Activated CD4-positive, alpha-beta T cell treated with anti-CD3 and anti-CD28 coated beads, Interleukin-2, amount 10 ng/mL, durations not matched to agents 7 days and 5 days (primary cell): ENCODE data around the gene DPP9. TPM values are rescaled to one million over a fixed set of nuclear protein-coding genes. Genes with fewer than 3 reads are reported as not detected.

Source experiments
- CTCF ChIA-PET: fragments of 350-600 bp; sonication (Branson Sonifier 250); formaldehyde crosslinking; loops from one replicate; lab custom pipeline; 2021; ENCODE audit warnings: antibody characterized with exemption; lab: Charles Lee
- POLR2A ChIA-PET: fragments of 350-600 bp; sonication (Branson Sonifier 250); formaldehyde crosslinking; loops from one replicate; lab custom pipeline; 2021; ENCODE audit warnings: antibody characterized with exemption; lab: Charles Lee
- DNase-seq: peaks from one replicate; pipeline ENCODE4 v3.0.0-alpha.2; 2020
- H3K27ac Mint-ChIP-seq: one replicate; pipeline ENCODE4 v1.8.0; 2021; ENCODE audit warnings: mild to moderate bottlenecking, moderate library complexity, mixed read lengths
- H3K27me3 Mint-ChIP-seq: one replicate; pipeline ENCODE4 v1.8.0; 2021; ENCODE audit warnings: mixed read lengths
- H3K36me3 Mint-ChIP-seq: one replicate; pipeline ENCODE4 v1.8.0; 2021; ENCODE audit warnings: low read depth, mixed read lengths
- H3K4me1 Mint-ChIP-seq: one replicate; pipeline ENCODE4 v1.8.0; 2021; ENCODE audit warnings: mixed read lengths
- H3K4me3 Mint-ChIP-seq: one replicate; pipeline ENCODE4 v1.8.0; 2021; ENCODE audit warnings: mild to moderate bottlenecking, moderate library complexity, mixed read lengths
- H3K9me3 Mint-ChIP-seq: one replicate; pipeline ENCODE4 v1.8.0; 2021; ENCODE audit warnings: mixed read lengths
- total RNA-seq, 2 experiments: library from RNA; stranded (reverse); gene quantifications; one replicate each; pipeline ENCODE4 v1.2.3, GENCODE V29; 2021

DPP9 gene
- total RNA-seq, 2 experiments from 2014 or later: 70.5 to 79.3 TPM

DNA sequence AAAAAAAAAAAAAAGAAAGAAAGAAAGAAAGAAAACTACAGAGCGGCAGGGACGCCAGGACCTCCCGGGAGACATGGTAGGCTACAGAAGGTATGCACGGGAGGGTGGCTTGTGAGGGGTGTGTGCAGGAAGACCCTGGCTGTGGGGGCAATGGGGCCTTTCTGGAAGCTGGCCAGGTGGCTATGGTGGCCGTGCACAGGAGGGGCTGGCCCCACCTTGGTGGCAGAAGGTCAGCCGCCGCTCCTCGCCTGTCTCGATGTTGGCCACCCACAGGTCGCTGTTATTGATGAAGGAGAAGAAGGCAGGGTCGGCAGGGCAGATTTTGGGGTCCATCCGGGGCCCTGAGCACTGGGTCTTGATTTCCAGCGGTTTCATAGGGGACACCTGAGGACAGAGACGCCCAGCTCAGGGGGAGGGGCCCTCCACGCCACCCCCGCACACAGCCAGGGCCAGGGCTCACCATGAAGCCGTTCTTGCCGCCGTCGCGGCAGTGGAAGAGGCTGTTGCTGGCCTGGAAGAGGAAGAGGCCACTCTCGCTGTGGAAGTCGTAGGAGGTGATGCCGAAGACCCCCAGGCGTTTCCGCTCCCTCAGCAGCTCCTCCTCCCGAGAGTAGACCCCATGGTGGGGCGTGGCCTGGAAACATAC lies 19.8 kb downstream of the DPP9 start:
- H3K4me3 Mint-ChIP-seq: no peak overlapping the region
- peaks cover 27% of the 10 kb centered on the region for H3K36me3 Mint-ChIP-seq
- ChIA-PET POLR2A (interaction anchor here (0.6 kb wide), 1 partner anchor 1855 kb away, joined by 3 read pairs; no protein-coding TSS in a partner anchor), CTCF (interaction anchor here (0.6 kb wide), 1 partner anchor 105 kb away, joined by 3 read pairs; no protein-coding TSS in a partner anchor)
- no peaks in the 10 kb centered on the region for H3K9me3 Mint-ChIP-seq
- no peak for DNase-seq
- no peak overlapping the region for H3K27ac Mint-ChIP-seq
- H3K4me1 Mint-ChIP-seq: peaks cover 2% of the 10 kb centered on the region
- no peaks in the 10 kb centered on the region for H3K27me3 Mint-ChIP-seq

- Mint-ChIP-seq H3K4me1 (no peaks in the 10 kb centered on the region), H3K27me3 (no peaks in the 10 kb centered on the region), H3K36me3 (peaks cover 27% of the 10 kb centered on the region), H3K9me3 (no peaks in the 10 kb centered on the region), H3K27ac (no peak overlapping the region), H3K4me3 (no peak overlapping the region)
- no peak for DNase-seq
- CTCF ChIA-PET: no interaction called here
- POLR2A ChIA-PET: no interaction called here
Observed at GRCh38 chr19:4702764-4703163, 20.9 kb downstream of the DPP9 start.

- no peak for DNase-seq
- H3K27ac Mint-ChIP-seq: no peak overlapping the region
- no peaks in the 10 kb centered on the region for H3K4me1 Mint-ChIP-seq
- POLR2A ChIA-PET: no interaction called here
- no peaks in the 10 kb centered on the region for H3K9me3 Mint-ChIP-seq
- H3K4me3 Mint-ChIP-seq: no peak overlapping the region
- H3K27me3 Mint-ChIP-seq: no peaks in the 10 kb centered on the region
- CTCF ChIA-PET: no interaction called here
- peaks cover 30% of the 10 kb centered on the region for H3K36me3 Mint-ChIP-seq
Observed at GRCh38 chr19:4701557-4701956, 22.1 kb downstream of the DPP9 start.

GRCh38 chr19:4700693-4700970 lies 23.0 kb downstream of the DPP9 start:
- Mint-ChIP-seq H3K9me3 (no peaks in the 10 kb centered on the region), H3K4me3 (no peak overlapping the region), H3K36me3 (peaks cover 32% of the 10 kb centered on the region), H3K4me1 (no peaks in the 10 kb centered on the region), H3K27ac (no peak overlapping the region), H3K27me3 (no peaks in the 10 kb centered on the region)
- ChIA-PET CTCF (no interaction called here), POLR2A (no interaction called here)
- DNase-seq: no peak

DNA sequence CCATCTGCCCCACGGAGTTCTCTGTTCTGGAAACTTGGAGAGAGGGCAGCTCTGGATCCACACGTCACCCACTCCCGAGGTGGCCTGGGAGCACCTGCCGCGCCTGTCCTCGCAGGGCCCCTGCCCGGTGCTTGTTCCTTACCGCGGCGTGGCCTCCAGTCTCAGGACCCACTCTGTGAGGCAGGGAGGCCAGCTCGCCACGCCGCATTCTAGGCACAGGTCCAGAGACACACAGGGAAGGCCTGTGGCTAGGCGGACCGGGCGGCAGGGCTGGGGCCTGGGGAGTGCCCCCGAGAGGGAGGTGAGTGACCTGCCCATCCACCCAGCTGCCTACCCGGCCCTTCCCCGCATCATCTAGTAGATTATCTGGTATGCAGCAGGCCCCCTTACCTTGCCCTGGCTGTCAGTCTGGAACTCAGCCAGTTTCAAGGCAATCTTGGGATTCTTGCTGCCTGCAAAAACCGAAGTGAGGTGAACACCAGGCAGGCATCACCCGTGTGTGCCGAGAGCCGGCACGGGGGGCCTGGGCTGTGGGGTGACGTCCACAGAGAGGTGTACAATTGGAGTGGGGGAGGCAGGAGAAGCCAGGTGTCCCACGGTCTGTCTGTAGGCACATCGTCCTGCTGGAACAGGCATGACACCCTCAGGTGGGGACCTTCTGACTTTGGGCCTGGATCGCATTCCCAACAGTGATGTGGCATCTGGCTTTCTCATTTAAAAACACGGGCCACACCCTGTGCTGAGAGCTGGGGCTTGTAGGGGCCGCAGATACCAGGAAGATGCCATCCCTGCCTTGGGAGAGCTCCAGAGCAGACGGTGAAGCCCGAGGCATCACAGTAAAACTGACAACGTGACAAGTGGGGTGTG lies 23.6 kb downstream of the DPP9 start:
- ChIA-PET POLR2A (no interaction called here), CTCF (no interaction called here)
- Mint-ChIP-seq H3K9me3 (no peaks in the 10 kb centered on the region), H3K36me3 (peaks cover 32% of the 10 kb centered on the region), H3K27me3 (no peaks in the 10 kb centered on the region), H3K27ac (no peak overlapping the region), H3K4me3 (no peak overlapping the region), H3K4me1 (no peaks in the 10 kb centered on the region)
- DNase-seq: no peak

DNA sequence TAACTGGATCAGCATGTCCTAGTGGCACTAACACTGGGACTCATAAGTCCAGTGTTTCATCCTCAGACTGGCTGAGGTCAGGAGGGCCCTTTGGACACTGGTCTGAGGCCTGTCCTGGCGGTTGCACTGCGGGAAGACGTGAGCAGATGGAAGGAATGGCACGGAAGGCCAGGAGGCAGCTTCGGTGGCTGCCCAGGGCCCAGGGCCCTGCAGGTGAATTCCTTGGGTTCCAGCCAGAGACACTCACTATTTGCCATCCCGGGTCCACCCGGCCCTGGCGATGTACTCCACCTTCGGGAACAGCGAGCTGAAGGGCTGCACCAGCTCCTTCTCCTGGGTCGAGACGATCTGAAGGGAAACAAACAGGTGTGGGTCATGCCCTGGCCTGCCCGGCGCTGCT lies 26.3 kb downstream of the DPP9 start:
- H3K4me3 Mint-ChIP-seq: no peak overlapping the region
- H3K27me3 Mint-ChIP-seq: no peaks in the 10 kb centered on the region
- H3K36me3 Mint-ChIP-seq: peaks cover 42% of the 10 kb centered on the region
- ChIA-PET POLR2A (no interaction called here), CTCF (no interaction called here)
- no peak for DNase-seq
- no peaks in the 10 kb centered on the region for H3K9me3 Mint-ChIP-seq
- peaks cover 3% of the 10 kb centered on the region for H3K4me1 Mint-ChIP-seq
- H3K27ac Mint-ChIP-seq: no peak overlapping the region

DNA sequence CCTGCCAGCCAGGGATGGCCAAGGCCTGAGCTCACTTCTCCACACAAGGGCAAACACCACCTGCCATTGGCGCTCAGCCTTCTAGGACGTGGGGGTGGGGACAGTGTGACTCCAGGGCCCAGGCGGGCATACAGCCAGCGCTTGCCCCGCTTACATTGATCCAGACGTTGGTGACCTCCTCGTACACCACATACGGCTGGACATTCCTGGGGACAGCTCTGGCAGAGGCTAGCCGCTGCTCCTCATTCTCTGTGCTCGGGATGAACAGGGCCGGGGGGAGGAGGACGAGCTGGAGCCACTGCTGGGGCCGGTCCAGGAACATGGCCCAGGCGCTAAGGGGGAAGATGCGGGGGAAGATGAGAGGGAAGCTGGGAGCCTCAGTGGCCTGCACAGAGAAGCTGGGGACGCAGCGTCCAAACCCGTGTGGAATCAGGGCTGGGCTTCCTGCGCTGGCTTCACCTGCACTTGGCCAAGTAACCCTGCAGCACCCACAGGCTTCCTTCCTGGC lies 28.4 kb downstream of the DPP9 start:
- Mint-ChIP-seq H3K9me3 (no peaks in the 10 kb centered on the region), H3K4me3 (no peak overlapping the region), H3K36me3 (peaks cover 35% of the 10 kb centered on the region), H3K4me1 (peaks cover 3% of the 10 kb centered on the region), H3K27me3 (no peaks in the 10 kb centered on the region), H3K27ac (no peak overlapping the region)
- CTCF ChIA-PET: interaction anchor here (0.6 kb wide), 1 partner anchor 41 kb away, joined by 3 read pairs; no protein-coding TSS in a partner anchor
- POLR2A ChIA-PET: no interaction called here
- no peak for DNase-seq

DNA sequence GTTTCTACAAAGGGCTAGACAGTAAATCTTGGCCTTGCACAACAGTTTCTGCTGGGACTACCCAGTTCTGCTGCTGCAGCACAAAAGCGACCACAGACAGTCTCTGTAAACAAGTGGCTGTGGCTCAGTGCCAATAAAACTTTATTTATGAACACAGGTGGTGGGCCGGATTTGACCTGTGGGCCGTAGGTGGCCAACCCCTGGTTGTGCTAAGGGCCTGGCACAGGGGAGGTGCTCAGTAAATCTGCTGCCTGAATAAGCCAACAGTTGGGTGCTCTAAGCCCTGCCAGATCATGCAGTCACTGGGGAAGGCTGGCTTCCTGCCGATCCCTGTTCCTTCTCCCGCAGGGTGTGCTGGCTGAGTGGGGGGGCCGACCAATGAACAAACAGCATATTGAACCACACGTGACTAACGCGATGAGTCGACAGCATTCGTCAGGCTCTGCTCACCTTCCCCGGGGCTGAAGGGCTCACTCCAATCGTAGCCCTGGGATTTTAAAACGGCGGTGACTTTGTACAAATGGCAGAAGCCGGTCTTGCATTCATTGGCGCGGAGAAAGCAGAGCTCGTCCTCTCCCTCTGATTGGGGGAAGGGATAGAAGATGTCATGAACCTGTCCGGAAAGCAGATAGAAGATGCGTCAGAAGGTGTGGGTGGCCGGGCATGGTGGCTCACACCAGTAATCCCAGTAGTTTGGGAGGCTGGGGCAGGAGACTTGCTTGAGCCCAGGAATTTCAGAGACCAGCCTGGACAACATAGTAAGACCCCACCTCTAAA lies 29.2 kb downstream of the DPP9 start:
- CTCF ChIA-PET: no interaction called here
- no peaks in the 10 kb centered on the region for H3K9me3 Mint-ChIP-seq
- POLR2A ChIA-PET: no interaction called here
- H3K4me1 Mint-ChIP-seq: peaks cover 3% of the 10 kb centered on the region
- DNase-seq: no peak
- H3K27ac Mint-ChIP-seq: no peak overlapping the region
- H3K36me3 Mint-ChIP-seq: peaks cover 32% of the 10 kb centered on the region
- no peak overlapping the region for H3K4me3 Mint-ChIP-seq
- no peaks in the 10 kb centered on the region for H3K27me3 Mint-ChIP-seq

- no peaks in the 10 kb centered on the region for H3K27me3 Mint-ChIP-seq
- ChIA-PET POLR2A (no interaction called here), CTCF (no interaction called here)
- peaks cover 32% of the 10 kb centered on the region for H3K36me3 Mint-ChIP-seq
- H3K27ac Mint-ChIP-seq: no peak overlapping the region
- H3K4me1 Mint-ChIP-seq: peaks cover 3% of the 10 kb centered on the region
- no peak overlapping the region for H3K4me3 Mint-ChIP-seq
- no peaks in the 10 kb centered on the region for H3K9me3 Mint-ChIP-seq
- DNase-seq: no peak
Observed at GRCh38 chr19:4693471-4694121, 30.0 kb downstream of the DPP9 start.

DNA sequence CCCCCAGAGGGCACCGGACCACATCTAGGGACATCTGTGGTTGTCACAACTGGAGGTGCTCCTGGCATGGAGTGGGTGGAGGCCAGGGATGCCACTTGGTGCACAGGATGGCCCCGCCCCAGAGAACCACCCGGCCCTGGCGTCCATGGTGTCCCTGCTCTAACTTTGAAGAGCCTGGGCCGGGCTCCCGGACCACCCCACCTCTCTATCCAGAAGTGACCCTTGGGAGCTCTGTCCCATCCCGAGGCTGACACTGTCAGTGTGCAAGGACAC lies 30.6 kb downstream of the DPP9 start:
- no peaks in the 10 kb centered on the region for H3K9me3 Mint-ChIP-seq
- CTCF ChIA-PET: no interaction called here

DNA sequence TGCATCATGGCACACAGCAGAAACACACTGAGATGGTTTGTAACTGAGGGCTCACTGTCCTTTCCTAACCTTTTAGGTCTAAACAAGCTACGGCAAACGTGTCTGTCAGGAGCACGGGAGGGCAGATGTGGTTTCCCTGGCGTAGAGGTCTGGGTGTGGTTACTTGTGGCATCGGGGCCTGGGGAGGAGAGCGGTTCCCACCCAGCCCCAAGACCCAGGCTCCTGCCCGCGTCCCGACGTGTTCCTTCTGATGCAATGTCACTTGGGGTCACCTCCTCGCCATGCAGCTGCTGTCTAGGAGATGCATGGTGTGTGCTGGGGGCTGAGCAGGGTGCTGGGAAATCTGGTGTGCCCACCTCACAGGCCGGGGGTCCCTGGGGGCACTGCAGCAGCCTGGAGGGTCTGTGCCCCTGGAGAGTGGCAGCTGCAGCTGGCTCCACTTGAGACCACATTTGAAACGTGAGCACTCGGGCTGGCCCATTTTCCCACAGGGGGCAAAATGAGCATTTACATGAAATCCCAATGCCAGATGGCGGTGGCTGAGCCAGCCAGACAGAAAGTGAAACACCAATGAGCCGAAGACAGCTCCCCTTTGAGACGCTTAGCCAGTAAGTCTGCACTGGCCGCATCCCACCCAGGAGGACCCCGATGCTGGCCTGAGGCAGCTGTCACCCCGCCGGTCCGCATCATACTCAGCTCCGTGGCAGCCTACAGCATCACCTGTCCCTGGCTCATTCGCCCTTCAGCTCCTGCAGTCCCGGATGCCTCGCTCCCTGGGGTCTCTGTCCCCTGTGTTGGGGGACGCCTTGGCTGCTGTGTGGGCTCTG lies 31.2 kb downstream of the DPP9 start:
- peaks cover 3% of the 10 kb centered on the region for H3K4me1 Mint-ChIP-seq
- H3K4me3 Mint-ChIP-seq: no peak overlapping the region
- H3K27me3 Mint-ChIP-seq: no peaks in the 10 kb centered on the region
- ChIA-PET CTCF (no interaction called here), POLR2A (no interaction called here)
- DNase-seq: no peak
- H3K36me3 Mint-ChIP-seq: peaks cover 31% of the 10 kb centered on the region
- H3K27ac Mint-ChIP-seq: no peak overlapping the region
- H3K9me3 Mint-ChIP-seq: no peaks in the 10 kb centered on the region

More for the DNA sequence above, 30.6 kb downstream of the DPP9 start:
- H3K27me3 Mint-ChIP-seq: no peaks in the 10 kb centered on the region
- H3K36me3 Mint-ChIP-seq: peaks cover 31% of the 10 kb centered on the region
- H3K27ac Mint-ChIP-seq: no peak overlapping the region
- no peak for DNase-seq
- H3K4me3 Mint-ChIP-seq: no peak overlapping the region
- POLR2A ChIA-PET: no interaction called here
- H3K4me1 Mint-ChIP-seq: peaks cover 3% of the 10 kb centered on the region

DNA sequence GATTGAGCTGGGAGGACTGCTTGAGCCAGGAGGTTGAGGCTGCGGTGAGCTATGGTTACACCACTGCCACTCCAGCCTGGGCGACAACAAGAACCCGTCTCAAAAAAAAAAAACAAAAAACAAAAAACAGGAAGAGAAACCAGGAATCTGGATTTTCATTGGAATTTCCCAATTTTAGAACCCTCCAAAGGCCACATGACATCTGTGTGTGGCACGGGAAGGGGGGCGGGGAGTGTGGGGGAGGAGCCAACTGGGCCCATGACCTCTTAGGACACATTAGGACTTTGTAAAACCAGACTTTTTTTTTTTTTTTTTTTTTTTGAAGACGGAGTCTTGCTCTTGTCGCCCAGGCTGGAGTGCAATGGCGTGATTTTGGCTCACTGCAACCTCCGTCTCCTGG lies 32.3 kb downstream of the DPP9 start:
- Mint-ChIP-seq H3K27me3 (no peaks in the 10 kb centered on the region), H3K36me3 (peaks cover 28% of the 10 kb centered on the region), H3K27ac (no peak overlapping the region), H3K4me3 (no peak overlapping the region), H3K9me3 (no peaks in the 10 kb centered on the region), H3K4me1 (peaks cover 3% of the 10 kb centered on the region)
- POLR2A ChIA-PET: no interaction called here
- CTCF ChIA-PET: interaction anchor here (0.7 kb wide), 1 partner anchor 504 kb away, joined by 4 read pairs; no protein-coding TSS in a partner anchor
- no peak for DNase-seq
